EH (cell line): Measurements from ENCODE around the gene OVCH1.
A peak's percentile ranks its signal among the peaks of the same experiment; 100 is the strongest.
"Not testable (repeated sequence)": the region's sequence is repeated elsewhere in the genome, so short reads cannot be mapped to it uniquely, and the experiment has no call there.

Experiments used
- DNase-seq: peaks from one replicate; pipeline ENCODE4 v3.0.0-alpha.2; 2015; ENCODE audit warnings: low read depth

OVCH1 gene

DNA sequence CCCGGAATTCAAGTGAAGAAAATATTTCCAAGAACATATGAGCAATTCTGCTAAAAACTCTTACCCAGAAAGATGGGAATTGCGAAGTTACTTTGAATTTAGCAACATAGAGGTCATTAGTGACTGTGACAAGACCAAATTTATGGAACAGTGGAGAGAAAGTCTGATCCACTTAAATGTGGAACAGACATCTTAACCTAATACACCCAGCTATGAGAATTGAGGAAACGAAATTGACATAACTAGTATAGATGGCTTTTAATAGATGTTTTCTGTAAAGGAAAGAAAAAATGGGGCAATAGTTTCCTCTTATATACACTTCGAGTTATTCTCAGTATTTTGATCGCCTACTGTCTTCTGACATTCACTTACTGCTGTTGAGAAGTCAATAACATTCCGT is 4.6 kb downstream of the OVCH1 start:
- no peak for DNase-seq

DNA sequence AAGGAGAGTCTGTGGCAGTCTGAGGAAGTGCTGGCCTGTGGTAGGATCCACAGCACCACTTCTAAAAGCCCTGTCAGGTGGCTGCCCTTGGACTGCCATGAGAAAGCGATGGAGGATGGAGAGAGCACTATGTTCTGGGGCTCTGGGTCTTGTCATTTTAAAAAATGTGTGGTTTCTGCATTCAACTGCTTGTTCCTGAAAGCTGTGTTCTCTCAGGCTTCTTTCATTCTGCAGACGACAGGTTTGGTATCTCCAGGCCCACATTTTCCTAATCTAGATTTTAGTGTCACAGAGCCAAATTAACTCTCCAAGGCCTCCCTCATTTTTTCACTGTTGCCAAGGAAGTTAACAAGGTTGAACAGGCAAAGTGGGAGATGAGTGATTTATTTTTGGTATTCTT is 10.5 kb downstream of the OVCH1 start:
- no peak for DNase-seq

DNA sequence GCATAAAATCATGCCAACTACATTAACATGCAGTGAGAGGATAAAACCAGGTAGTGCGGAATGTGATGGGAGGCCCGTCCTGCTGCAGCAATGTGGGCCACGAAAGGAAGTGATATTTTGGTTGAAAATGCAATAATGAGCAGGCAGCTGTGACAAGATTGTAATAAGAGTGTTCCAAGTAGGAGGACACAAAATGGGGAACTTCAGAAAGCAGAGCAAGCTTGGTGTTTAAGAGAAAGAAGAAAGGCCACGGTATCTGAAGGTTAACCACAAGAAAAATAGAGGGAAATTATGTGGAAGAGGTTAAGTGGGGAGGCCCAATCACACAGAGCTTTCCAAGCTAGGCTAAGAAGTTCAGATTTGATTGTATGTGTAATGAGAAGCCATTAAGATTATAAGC is 34.3 kb downstream of the OVCH1 start:
- DNase-seq = no peak

DNA sequence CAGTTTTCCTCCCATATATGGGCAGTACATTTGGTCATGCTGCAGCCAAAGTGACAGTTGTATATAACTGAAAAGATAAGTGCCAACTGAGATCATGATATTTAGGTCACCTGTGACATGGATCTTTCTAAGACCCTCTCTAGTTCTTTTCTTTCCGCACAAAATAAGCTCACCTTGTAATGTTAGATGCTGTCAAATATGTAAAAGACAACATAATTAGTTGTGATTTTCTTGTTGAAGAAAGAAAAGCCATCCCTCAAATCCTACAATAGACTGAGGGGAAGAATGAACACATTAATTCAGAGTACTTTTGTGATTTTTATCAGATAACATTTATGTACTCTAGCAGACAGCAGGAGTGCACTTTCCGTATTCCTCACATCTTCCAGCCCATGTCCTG is 37.4 kb downstream of the OVCH1 start:
- no peak for DNase-seq

DNA sequence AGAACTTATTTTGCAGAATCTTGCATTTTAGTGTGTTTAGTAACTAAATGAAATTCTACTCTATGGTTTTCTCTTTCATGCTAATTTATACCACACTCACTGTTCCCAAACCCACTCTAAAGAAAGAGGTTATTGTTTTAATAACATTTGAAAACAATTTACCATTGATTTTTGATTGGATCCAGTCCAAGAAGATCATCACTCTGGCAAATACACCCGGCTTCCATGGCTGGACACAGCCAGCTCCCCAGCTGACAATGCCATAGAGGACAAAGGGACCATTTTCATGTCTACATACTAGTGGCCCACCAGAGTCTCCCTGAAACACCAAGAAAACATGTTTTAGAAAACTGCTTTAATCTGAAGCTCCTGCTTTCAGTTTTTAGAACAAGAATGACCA is 42.4 kb downstream of the OVCH1 start:
- DNase-seq = no peak

DNA sequence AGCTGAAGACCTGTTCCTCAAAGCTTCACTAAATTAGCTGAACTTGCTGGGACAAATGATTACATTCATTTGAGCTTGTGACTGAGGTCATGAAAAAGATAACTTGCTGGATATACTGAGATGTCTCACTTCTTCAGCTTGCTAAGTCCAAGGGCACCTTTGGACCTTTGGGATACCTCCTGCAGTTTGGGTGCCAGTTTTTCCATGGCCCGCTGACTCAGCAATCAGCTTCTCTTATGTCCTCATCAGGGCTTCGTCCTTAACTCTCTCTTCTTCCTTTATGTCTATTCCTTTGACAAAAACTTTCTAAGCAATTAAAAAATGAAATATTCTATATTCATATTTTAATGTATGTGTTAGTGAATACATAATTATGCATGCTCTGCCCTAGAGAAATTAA is 45.6 kb downstream of the OVCH1 start:
- no peak for DNase-seq

DNA sequence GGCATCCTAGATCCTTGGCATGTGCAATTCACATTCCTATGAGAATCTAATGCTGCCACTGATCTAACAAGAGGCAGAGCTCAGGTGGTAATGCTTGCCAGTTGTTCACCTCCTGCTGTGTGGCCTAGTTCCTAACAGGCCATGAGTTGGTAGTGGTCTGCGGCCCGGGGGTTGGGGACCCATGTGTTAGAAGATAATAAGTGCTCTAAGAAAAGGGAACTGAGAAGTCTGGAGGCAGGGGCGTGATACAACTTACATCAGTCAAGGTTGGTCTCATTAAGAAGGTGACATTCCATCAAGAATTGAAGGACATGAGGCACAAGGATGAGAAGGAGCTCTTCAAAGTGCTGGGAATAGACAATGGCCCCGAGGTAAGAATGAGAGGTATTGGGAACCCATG is 49.3 kb downstream of the OVCH1 start:
- DNase-seq = no peak

DNA sequence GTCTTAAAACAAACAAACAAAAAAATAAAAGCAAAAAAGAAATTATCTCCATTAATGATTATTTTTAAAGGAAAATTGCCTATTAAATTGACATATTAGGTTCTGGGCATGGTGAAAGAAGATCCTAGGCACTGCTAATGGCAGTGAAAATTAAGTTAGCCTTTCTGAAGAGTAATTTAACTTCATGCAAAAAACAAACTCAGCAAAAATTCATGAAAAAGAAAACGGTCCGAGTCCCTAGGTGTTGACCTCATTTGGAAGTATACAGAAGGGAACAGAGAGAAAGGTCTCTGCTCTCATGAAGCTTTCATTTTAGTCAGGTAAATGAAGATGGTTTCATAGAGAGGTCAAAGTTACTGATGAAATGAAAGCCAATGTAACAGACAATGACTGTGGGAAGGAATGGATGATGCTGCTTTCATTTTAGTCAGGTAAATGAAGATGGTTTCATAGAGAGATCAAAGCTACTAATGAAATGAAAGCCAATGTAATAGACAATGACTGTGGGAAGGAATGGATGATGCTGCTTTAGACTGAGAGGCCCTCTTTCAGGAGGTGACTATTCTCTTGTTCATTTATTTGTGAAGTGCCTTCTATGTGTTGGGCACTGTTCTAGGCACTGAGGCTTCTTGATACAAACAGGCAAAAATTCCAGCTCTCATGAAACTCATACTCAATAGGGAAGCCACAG is 50.1 kb downstream of the OVCH1 start:
- DNase-seq = no peak

DNA sequence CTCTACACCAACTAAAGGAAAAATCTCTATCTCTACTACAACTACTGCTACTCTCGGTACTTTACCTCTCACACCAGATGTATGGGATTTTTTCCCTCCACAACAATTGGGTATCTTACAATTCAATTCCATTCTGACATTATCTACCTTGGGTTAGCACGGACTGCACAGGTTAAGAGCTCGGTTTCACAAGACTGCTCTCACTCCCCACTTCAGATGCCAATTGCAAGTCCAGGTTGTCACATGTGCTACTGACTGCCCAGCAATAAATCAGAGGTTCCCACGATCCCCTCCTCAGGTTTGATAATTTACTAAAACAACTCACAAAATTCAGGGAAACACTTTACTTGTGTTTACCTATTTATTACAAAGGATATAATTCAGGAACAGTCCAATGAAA is 58.0 kb downstream of the OVCH1 start:
- DNase-seq = no peak

DNA sequence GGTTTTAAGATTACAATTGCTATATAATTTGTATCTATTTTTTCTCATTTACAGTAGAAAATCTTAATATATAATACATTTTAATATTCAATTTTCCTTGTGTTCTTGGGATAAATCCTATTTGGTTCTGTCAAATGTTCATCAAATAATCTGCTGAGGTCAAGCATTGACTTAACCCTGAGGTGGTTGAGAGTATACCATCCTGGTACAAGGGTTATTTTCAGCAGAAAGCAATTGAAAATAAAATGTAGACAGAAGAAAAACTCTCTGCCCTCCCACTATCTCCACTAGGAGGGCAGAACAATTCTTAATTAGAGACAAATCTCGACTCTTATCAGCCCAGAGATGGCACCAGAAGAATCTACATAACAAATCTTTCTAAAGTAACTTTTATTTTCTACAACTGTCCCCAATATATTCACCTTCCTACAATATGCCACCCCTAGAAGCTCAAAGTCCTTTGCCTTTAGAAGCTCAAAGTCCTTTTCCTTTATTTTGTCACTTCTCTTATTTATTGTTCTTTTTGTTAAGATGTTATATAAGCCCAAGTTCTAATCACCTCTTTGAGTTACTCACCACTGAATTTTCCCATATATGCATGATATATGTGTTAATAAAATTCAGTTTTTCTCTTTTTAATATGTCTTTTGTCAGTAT is 58.6 kb downstream of the OVCH1 start:
- no peak for DNase-seq

DNA sequence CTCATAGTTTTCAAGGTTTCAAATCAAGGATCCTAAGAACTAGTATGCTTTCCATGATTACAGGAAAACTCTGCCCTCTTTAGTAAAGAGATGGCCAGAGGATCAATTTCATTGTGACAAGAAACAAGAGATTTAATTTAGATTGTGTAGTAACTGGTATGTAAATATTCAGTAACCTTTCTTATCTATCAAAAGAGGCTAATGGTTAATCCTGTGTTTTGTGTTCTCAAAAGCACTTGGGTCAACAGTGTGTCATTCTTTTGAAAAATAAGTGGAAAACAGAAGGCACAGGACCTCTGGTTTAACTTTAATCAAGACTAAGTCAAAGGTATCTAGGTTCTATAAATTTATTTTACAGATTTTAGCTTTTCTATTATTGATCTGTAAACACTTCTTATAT is 59.9 kb downstream of the OVCH1 start:
- no peak for DNase-seq

DNA sequence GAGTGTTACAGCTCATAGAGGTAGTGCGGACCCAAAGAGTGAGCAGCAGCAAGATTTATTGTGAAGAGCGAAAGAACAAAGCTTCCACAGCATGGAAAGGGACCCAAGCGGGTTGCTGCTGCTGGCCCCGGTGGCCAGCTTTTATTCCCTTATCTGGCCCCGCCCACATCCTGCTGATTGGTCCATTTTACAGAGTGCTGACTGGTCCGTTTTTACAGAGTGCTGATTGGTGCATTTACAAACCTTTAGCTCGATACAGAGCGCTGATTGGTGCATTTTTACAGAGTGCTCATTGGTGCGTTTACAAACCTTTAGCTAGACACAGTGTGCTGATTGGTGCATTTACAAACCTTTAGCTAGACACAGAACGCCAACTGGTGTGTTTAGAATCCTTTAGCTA is 60.7 kb downstream of the OVCH1 start:
- not testable (repeated sequence) for DNase-seq

DNA sequence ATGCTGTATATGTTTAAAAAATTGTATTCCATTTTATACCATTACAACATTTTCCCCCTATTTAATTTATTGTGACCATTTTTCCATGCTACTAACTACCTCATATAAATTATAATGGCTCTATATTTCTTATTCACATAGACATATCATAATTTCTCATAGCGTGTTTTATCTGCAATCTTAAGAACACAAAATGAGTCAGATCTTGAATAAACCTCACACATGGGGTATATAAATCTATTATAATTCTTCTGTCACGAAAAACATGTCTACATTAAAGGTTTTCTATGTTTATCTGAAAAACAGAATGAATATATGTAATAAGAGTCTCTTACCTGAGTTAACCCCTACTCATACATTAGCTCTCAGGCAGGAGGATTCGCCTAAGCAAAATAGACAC is 66.0 kb downstream of the OVCH1 start:
- DNase-seq = no peak

DNA sequence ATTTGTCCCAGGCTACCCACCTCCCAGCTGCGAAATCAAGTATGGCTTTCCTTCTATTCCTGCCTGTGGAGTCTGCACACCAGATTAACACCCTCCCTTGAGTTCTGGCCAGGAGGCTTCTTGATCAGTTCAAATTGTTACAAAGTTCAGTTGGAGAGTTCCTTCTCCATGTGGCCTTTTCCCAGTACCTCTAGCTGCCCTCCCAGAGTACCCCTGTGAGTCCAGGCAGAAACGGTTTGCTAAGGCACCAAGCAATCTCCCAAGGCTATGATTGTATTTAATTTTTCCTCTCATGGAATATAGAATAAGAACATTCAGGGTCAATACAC is 66.8 kb downstream of the OVCH1 start:
- no peak for DNase-seq

DNA sequence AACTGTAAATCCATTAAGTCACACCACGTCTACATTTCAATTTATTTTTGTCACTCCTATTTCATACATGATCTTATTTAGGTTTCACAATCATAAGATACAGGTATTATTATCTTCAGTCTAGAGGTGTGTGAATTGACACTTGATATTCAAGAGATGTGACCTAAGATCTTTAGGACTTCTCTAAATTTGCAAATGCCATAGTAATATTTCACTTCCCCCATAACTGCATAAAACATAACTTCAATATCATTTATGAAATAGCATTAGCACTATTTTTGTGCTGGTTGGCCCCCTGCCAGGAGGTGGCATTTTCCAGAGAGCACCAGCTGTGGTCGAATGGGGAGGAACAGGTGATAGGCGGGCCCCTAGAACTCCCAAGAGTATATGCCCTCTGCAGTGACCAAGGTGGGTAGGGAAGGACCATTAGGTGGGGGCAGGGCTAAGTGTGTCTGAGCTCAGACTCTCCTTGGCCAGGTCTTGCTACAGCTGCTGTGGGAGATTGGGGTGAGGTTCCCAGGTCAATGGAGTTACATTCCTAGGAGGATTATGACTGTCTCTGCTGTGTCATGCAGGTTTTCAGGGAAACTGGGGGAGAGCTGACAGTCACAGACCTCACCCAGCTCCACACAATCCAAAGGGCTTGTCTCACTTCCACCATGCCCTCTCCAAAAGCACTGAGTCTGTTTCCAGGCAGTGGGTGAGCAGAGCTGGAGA is 67.3 kb downstream of the OVCH1 start:
- DNase-seq = no peak

DNA sequence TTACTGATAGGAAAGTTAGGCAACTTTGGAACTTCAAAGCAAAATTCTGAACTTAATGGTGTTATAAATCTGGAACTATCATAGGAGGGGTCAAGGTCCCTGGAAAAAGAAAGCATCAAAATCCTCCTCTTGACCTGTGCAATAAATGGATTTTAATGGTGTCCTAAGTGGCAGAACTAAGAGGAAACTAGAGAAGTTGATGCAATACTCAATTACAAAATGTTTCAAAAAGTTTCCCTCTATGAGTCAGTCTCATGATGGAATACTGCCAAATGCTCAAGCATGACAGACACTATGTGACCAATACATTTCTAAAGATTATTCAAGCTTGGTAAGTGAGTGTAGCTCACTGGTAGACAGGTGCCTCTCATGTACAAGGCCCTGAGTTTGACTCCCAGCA is 68.9 kb downstream of the OVCH1 start:
- DNase-seq = peak; percentile 61

DNA sequence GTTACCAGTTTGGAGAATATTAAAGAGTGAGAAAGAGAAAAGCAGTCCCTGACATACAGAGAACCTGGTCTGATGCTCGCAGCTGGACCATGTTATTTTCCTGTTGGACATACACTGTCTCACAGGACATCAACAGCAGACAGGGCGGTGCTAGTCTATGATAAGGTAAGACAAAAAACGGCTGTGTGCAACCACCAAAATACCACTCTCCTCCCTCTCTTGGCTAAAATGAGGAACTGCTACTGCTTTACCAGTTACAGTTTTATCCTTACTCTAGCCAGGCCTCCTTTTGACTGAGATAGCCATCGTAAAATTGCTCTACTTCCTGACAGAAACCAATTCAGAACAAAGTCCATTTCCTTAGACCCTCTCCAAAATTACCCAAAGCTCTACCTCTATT is 69.5 kb downstream of the OVCH1 start:
- DNase-seq = no peak

DNA sequence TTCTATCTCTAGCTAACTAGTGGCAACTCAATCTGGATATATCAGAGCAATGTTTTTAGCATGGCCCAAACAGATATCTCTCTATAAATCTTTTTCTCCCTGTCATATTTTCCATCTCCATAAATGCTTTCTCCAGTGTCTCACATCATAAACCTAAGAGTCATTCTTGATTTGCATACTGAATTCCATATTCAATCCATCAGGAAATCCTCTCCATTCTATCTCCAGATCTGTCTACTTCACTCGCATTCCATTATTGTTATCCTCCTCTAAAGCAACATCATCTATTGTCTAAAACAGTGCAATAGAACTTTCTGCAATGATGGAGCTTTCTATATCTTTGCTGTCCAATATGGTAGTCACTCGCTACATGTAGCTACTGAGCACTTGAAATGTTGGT is 71.0 kb downstream of the OVCH1 start:
- no peak for DNase-seq

DNA sequence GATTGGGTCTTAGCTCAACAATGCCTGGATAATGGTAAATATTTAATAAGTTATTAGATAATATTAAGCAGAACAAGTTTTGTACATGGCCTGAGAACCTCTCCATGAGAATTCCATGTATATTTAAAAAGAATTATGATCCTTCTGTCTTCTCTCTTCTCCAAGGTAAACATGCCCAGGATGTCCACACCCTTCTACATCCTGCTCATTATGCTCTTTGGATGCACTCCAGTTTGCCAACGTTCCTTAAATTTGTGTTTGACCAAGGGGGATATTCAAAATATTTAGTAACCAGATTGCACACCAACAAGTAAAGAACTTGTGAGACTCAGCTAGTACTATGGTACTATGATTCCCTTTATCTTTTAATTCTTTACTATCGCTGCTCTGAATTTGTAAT is 71.8 kb downstream of the OVCH1 start:
- DNase-seq = no peak

DNA sequence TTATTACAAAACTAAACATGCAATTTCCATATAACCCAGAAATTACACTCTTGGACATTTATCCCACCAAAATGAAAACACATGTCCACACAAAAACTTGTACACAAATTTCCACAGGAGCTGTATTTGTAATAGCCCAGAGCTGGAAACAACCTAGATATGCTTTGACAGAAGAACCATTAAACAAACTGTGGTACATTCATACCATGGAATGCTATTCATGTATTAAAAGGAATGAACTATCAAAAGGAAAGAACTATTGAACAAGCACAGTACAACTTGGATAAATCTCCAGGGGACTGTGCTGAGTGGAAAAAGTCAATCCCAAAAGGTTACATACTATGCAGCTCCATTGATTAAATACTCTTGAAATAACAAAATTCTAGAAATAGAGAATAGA is 80.7 kb downstream of the OVCH1 start:
- DNase-seq = no peak

DNA sequence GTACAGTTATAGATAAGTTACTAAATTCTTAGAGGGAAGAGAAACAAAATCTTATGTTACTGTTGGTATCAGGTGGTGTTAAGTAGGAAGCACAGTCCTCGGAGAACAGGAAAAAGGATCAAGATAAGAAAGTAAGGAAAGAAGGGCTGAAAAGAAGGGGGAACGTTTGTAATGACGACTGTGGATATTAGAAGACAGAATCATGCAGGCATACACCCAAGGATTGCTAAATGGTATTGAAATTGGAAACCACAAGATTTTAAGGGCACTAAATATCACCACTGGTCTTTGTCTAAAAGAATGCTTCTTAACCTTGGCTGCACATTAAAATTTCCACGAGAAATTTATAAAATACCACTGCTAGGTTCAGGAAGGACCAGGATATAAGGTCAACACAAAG is 82.4 kb downstream of the OVCH1 start:
- DNase-seq = no peak

DNA sequence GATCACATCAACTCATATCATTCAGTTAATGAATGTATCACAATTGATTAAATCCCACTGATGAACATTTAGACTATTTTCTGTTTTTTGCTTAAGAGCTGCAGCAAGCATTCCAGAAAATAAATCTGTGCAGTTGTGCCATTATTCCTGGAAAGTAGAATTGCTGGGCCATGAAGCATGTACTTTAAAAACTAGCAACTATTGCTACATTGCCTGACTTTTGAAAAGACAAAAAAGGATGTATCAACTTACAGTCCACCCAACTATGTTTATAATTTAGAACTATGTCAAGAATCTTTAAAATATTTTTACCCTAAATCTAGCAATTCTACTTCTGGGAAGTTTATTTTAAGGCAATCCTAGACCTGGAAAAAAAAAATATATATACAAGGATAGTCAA is 83.1 kb downstream of the OVCH1 start:
- no peak for DNase-seq

DNA sequence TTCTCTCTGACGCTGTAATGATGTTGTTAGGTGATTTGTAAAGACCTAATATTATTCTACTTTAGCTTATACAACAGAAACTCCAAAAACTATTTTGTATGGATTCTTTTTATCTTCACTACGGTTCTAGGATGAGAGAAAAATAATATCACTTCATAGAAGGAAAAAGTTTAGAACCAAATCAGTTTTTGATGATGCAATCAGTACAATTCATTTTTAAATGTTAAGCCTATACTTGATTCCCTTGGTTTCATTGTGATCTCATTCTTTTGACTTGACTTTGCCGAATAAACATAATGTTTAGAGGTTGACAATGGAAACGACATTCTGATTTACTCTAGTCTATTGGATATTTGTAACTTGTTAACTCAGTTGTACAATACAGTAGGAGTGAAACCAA is 91.9 kb downstream of the OVCH1 start:
- DNase-seq = no peak

DNA sequence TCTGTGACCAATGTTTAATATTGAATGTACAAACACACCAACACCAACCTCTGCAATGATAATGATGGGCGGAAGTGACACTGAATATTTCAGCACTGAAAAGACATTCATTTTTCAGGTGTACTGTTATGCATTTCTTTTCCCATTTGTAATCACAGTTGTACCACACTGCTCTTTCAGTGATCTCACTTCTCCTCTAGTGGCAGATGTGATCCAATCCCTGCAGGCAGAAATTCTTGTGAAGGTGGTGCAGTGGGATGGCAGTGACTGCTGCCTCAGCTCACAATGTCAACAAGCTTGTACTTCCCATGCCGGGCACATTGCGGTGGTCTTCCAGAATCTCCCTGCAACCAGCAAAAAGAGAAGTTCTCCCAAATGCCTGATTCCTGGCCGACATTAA is 93.5 kb downstream of the OVCH1 start:
- DNase-seq = no peak
